HG02970 (cell line): ENCODE results near the gene IGSF21.

ENCODE experiments used
- ATAC-seq: cut with Tn5 transposase; IDR thresholded peaks from one replicate; pipeline ENCODE4 v1.9.1; 2021; ENCODE audit warnings: mild to moderate bottlenecking, moderate library complexity, moderate number of reproducible peaks; ENCODE audit not compliant: unreplicated experiment, low FRiP score

The IGSF21 gene

DNA sequence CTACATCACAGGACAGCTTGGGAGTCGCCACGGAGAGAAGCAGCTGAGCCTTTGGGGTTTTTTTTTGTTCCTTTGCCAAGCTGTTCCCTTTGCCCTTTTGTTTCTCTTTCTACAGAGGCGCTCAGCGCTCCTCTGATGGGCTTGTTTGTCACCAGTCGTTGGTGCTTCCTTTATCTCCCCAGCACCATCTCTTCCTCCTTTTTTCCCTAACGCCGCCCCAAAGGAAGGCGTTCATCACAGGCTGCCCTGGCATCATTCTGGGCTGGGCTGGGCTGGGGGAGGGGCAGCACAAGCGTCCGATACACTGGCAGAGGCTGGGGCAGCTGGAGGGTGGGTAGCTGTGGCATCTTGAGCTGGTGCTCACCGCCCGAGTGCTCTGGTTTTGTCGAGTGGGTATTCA lies 10.5 kb downstream of the IGSF21 start:
- ATAC-seq, result no peak

DNA sequence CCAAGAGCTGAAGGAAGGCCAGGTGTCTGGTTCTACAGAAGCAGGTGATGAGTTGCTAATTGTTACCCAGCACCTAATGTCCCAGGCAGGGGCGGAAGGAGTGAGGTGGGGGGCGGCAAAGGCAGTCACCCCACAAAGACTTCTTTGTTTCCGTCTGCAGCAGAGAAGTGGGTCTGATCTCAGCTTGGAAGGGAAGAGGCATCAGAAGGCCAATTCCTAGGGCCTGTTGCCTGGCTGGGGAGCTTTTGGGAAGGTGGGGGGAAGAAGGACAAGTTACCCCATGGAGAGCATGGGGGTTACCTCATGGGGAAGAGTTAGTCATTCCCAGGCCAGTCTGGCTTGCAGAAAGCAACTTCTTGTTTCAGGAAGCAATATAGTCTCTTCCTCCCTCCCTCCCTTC lies 10.9 kb downstream of the IGSF21 start:
- ATAC-seq, result no peak

DNA sequence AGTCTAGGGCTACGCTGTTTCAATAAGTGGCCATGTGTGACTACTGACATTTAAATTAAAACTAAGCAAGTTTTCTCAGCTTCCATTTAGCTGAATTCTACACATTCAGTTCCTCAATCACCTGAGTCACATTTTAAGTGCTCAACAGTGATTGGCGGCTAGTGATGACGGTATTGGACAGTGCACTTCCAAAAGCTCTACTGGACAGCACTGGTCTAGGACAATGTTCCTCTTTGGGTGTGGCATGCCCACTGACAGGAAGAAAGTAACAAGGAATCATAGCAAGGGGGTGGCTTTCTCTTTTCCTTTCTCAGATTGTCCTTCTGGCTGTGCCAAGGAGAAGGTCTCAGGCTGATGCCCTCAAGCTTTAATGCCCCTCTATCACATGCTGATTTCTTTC lies 11.7 kb downstream of the IGSF21 start:
- no peak for ATAC-seq

DNA sequence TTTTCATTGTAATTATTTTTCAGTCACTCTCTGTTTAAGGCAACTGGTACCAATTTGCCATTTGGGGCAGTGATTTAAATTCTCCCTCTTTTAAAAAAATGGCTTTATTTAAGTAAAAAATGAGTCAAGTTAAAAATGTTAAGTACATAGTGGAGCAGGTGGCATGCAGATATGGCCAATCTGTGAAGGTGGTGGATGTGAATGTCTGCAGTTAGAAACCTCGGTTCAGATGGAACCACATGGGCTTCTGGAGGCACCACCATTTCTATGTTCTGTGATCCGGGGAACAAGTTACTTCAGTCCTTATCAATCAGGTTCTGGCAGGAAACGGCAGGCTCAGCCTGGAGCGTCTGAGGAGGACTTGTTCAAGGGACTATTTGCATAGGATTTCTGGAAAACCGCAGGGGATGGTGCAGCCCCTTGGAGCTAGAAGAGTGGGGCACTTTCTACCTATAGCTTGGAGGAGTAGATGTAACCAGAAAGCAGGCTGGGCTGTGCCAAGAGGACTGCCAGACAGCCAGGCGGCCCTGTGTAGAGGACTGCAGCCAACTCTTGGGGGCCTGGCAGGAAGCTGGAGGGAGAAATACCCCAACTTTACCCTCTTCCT lies 12.3 kb downstream of the IGSF21 start:
- ATAC-seq, result no peak

DNA sequence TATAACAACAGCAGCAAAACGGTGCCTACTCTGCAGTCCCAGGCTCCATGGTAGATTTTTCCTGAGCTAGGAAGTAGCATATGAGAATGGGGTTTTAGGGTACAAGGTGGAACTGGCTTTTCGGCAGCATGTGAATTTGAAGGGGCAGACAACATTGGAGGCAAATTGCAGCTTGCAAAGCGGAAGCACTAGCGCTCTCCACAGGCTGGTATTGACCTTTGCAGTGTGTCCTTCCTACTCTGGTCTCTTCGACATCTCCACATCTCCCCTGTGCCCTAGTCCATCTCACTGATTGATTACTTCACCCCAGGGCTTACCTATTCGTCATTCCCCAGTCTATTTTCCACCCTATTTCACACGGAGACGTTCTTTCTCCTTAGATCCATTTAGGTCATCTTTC lies 13.0 kb downstream of the IGSF21 start:
- no peak for ATAC-seq

DNA sequence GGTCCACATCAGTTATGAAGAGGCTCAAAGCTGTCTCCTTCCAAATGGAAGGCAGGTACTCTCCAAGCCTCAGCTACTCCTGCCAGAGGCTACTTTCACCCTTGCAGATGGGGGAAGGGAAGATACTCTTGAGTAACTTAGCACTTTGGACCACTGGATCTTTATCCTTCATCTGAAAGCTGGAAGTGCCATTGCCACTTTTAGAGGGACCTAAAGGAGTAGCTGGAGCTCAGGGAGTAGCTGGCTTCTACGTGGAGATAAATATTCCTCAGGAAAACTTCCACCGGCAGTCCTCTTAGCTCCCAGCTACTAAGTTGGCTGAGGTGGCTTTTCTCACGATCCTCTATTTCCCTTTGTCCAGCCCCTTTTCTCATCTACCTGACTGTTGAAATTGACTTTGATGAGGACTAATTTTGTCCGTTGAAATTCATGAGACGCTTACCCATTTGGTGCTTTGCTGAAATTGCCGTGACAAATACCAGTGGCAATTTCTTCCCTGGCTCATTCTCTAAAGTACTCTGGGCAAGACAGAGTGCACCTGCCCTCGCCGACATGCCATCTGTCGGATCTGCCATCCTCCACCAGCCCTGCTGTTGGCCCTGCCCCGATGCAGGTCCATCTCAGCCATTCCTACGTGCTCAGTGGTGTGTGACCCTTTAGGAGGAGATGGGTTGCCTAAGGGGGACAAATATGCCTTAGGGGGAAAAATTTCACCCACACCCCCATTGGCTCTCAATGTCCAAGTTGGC lies 13.6 kb downstream of the IGSF21 start:
- ATAC-seq, result no peak

DNA sequence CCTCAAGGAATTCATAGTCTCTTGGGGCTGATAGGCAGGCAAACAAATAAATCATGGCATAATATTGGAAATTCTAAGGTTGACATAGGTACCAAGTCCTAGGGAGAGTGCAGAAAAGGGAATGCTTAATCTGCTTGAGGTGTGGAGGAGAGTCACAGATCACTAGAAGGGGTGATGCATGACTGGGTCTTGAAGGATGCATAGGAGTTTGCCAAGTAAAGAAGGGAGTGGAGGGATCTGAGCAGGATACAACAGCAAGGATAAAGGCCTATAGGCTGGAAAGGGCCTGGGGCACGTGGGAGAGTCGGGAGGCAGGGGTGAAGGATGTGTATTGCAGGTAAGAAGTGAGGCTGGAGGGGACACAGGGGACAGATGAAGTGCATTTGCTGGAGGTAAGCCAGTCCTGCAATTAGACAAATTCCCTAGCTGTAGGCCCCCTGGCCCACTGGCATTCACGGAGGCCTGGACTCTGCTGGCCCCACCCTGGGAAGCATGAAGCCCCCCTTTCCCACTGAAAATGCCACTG lies 15.9 kb downstream of the IGSF21 start:
- ATAC-seq, result no peak

DNA sequence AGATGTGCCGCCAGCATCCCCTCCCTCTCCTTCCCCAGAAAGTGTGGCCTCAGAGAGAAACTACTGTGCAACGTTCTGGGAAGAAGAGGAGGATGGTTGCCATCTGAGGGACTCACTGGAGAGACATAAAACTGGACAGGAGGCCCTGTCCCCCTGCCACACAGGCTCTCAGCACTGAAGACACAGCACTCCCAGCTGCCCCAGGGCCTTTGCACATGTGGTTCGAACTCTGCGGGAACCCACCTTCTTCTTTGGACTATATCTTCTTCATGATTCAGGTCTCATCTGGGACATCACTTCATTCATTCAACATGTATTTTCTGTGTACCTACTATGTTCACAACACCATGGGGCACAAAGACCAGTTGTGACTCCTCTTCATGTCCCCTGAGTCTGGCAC lies 17.4 kb downstream of the IGSF21 start:
- ATAC-seq, result no peak

DNA sequence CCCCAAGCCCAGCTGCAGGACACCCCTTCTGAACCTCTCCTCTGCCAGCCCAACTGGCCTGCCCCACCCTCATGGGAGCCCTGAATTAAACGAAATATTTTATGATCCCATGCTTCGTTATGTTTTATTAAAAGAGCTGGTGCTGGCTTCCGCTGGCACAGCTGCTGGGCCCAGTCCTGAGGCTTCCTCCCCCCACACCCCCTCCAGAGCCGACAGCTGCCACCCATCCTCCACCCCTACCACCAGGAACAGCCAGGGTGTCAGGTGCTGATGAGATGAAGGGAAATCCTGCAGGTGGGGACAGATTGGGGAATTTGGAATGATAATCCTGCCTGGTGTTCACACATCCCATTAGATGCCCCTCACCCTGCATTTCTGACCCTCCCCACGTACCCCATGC lies 19.0 kb downstream of the IGSF21 start:
- no peak for ATAC-seq

DNA sequence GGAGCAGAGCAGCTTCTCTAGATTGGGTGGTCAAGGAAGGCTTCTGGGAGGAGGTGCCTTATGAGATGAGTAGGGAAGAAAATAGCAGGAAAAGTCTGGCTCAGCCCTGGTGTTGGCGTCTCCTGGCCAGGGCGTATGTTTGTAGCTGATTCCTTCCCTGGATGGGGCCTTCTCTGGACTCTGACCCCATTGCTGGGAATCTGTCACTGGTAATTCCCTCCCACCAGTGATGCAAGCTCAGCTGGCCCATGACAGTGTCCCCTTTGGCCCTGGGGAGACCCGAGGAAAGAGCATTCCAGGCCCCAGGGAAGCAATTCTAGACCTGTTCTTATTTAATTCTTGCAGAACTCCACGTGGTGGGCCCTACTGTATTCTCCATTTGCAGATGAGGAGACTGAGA lies 20.7 kb downstream of the IGSF21 start:
- ATAC-seq, result no peak

DNA sequence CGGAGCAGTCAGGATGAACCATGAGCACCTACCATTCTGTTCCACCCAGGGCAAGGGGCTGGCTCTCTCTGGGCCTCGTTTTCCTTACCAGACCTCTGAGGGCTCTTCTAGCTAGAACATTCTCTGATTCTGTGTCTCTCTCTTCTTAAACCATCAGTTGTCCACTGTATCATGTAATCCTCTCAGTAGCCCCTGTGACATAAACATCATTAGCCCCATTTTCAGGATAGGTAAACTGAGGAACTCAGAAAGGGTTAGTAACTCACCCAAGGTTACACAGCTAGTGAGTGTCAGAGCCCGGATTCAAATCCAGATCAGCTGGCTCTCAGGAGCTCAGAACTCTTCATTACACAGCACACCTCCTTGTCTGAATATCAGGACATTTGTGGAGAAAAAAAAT lies 22.8 kb downstream of the IGSF21 start:
- ATAC-seq, result no peak

DNA sequence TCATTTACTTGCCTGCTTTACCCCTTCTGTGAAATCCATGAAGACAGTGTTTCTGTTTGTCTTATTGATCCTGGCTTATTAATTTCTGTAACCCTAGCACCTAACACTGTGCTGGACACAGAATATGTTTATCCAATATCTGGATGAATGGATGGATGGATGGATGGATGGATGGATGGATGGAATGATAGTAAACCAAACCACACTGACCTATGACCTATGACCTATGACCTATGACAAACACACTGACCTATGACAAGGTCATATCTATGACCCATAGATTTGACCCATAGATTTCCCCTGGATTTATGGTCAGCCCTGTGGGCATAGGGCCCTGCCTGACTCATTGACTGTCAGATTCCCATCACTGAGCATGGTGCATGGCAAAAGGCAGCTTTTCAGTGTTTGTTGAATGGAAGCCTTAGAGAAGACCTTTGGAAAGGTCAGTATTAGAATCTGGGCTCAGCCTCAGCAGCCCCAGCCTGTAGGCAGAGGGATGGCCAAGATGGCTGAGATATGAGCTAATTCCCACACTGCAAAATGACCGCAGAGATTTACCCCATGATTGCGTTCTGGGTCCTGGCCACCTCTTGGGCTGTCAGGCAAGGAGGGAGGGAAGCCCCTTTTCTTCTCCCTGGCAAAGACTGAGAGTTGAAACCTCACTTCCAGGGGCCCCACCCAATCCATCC lies 24.6 kb downstream of the IGSF21 start:
- ATAC-seq, result no peak

DNA sequence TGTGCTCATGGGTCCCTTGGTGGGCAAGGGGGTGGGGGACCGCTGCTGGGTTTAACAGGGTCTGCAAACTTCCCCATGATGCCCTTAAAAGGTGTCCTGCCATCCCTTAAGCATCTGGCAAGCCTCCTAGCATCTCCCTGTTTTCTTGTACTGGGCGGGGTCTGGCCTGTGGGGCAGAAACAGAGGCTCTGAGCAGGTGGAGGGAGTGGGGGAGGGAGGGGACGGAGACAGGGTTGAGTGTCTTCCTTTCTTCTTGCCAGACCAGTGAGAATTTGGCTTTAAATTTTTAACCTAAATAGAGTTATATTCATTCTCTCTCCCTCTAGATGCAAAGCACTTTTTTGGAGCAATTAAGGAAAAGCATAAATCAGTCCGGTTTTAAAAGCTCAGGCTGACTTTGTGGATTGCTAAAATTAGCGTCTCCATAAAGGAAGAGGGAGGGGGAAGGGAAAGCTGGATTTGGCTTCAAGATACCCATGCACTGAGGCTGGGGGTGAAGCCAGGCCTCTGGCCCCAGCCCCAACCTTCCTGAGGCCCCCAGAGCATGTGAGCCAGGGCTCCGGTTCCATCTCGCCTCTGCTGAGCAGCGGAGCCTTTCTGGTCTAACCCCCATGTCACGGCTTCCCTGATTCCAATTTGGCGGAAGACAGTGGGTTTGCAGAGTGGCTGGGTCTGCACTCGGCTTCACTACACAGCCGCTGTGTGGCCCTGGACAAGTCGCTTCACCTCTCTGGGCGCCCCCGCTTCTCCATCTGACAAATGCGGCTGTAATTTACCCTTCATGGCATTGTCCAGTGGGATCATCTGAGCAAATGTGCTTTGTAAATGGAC lies 25.3 kb downstream of the IGSF21 start:
- ATAC-seq, result no peak

DNA sequence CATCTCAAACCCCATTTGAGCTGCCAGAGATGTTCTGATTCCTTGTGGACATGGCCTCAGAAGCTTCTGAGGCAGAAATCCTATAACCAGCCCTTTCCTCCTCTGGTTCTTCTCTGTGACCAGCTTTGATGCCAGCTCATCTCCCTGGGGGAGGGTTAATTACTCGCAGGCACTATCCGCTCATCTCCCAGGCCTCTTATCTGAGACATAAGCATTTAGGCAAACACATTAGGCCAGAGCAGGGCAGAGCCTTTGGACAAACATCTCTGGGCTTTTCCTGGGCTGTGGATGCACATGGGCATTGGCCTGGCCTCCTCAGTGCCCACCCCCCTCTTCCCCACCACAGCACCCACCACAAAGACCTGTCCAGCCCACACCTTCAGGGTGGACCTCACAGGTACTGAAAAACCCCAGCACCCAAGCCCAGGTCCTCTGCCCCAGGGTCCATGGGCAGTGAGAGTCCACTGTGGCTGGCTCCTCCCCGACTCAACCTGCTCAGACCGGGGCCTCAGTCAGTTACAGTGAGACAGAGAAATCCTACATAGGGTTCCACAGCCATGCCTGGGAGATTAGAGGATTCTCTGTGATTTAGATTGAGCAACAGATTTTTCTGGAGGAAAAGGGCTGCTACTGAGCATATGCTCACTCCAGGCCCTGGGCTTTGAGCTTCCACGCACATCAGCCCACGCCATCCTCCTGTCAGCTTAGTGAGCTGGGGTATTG lies 26.9 kb downstream of the IGSF21 start:
- ATAC-seq, result no peak

DNA sequence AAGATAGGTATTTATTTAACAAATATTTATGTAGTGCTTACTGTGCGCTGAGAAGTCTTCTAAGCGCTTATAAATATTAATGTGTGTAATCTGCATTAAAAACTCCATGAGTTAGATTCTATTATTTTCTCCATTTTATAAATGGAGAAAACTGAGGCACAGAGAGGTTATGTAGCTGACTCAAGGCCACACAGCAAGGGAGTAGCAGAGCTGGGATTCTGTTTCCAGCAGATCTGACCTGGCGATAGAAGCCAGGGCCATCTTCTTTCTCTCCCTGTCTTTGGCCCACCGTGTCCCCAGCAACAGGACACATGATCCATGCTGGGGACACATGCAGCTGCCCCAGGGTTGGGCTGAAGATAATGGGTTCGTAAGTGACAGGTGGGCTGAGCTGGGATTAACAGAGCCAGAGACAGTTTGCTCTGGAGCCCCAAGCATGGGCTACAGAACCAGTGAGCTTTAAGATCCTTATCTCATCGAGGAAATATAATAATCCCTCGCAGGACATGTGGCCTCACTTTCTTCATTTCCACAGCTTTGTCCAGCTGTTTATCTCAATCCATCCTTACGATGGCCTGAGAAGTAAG lies 30.3 kb downstream of the IGSF21 start:
- no peak for ATAC-seq

DNA sequence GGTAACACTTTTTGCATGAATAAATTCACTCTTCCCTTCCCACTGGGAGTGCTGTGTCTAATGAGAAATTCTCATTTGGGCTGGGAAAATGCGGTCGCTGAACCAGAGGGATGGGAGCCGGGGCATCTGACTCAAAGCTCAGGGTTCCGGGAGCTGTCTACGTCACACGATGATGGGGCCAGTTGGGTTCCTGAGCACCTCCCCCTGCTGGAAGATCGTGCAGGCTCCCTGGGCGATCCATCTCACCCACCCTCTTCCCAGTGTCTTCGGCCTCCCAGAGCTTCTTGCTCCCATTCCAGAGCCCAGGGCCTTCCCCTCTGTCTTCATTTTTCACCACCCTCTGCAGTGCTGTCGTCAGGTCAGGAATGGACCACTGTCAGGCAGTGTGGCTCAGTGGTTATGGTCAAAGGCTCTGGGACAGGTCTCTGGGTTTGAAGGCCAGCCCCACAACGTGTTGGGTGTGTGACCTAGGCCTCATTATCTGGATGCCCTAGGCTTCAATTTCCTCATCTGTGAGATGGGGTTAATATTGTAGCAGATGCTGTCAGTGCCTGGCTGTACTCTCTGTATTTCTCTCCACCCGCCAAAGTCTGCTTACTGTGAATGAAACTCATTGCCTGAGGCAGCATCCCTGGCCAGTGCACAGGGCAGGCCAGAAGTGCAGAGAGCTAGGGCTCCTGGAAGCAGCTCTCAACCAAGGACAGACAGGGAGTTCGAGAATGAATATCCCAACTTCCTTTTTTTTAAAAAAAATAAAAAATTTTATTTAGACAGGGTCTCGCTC lies 31.8 kb downstream of the IGSF21 start:
- no peak for ATAC-seq

DNA sequence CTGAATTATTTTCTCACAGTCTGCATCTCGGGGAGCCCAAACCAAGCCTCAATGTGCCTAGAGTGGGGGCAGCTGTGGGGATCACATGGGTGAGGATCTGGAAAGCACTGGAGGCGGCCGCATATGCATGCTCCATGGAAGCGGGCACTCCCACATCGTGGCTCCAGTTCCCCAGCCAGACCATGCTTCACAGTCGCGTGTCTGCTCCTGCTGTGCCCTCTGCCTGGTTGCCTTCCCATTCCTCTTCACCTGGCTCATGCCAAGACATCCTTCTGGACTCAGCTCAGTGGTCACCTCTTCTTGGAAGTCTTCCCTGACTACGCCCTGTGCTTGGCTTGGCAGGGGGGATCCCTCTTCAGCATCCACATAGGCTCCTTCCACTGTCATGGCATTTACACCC lies 32.8 kb downstream of the IGSF21 start:
- no peak for ATAC-seq

DNA sequence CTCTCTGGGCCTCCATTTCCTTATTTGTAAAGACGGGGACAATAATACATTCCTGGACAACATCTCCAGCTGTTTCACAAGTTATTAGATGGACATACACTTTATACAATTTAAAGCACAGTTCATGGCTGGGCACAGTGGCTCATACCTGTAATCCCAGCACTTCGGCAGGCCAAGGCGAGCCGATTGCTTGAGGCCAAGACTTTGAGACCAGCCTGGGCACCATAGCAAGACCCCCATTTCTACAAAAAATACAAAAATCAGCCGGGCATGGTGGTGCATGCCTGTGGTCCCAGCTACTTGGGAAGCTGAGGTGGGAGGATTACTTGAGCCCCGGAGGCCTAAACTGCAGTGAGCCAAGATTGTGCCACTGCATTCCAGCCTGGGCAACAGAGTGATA lies 34.1 kb downstream of the IGSF21 start:
- no peak for ATAC-seq

DNA sequence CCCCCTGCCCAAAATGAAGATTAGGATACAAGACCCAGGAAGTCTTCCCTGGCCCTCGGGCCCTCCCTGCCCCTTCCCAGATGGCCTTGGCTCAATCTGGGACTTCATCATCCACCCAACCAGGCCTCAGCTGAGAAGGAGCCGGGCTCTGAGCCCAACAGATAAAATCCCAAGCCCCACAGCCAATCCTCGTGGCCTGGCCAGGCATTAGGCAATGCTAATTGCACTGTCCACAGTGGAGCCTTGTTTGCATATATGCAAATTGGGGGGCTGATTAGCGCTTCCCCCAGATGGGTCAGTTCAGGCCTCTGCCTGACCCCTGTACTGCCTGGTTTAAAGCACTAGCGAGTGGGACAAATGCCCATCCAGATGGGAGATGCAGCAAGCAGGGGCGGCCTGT lies 34.9 kb downstream of the IGSF21 start:
- ATAC-seq, result no peak
